NCI-H226 (cell line): Measurements from ENCODE around the gene C14orf119.
A peak's percentile ranks its signal among the peaks of the same experiment; 100 is the strongest.

Experiments
- DNase-seq: peaks from one replicate; pipeline ENCODE4 v3.0.0-alpha.2; 2015

Gene C14orf119

GRCh38 chr14:23062002-23062401 lies 33.3 kb upstream of the C14orf119 start:
- peak; percentile 97 for DNase-seq

DNA sequence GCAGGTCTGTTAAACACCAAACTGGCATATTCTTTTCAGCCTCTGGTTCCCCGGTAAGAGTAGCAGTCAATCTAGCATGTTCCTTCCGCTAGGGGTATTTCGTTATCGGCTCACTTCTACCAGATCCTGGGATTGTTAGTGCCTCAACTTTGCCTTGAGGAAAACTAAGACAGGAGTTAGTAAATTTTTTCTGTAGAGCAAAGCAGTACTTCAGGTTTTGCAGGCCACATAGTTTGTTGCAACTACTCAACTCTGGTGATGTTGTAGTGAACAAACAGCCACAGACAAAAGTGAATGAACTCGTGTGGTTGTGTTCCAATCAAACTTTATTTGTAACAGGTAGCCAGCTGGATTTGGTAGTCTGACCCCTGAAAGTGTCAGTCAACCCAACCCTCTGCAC lies 31.7 kb upstream of the C14orf119 start:
- no peak for DNase-seq

DNA sequence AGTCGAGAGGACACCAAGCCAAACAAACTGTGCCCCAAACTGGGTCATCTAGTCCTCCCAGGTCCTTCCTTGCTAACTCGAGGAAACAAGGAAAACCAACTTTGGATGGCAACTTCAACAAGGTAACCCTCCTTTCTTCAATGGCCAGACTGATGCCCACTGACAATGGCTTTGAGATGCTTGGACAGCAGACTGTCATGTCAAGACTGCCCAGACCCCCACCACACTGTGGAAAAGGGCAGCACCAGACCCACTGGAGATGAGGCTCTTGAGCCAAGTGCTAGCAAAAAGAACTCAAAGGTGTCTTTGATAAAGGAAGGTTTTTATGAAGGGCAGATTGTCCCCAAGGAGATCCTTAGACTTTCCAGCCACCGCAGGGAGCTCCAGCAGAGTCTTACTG lies 28.9 kb upstream of the C14orf119 start:
- DNase-seq = no peak

GRCh38 chr14:23066855-23067744 lies 28.2 kb upstream of the C14orf119 start:
- DNase-seq = no peak

- DNase-seq = no peak
These were observed 27.2 kb upstream of the C14orf119 start for GRCh38 chr14:23067847-23068788.

- DNase-seq = peak; percentile 69
These were observed 26.4 kb upstream of the C14orf119 start for GRCh38 chr14:23068789-23069412.

DNA sequence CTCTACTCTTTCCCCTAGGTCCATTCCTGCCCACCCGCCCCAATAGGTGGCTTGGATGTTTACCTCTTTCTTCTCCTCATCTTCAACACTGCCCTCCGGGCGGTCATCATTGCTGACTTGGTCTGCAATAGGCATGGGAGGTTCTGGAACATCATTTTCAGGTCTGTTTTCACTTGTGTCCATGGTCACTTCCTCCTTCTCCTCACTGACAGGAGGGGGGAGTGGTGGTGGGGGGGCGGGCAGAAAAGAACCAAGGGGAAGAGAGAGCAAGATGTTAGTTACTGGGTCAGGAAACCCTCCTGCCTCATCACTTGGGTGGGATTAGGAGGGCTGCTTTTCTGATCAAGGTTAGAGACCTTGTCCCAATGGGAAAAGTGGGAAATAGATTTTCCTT lies 25.9 kb upstream of the C14orf119 start:
- no peak for DNase-seq

DNA sequence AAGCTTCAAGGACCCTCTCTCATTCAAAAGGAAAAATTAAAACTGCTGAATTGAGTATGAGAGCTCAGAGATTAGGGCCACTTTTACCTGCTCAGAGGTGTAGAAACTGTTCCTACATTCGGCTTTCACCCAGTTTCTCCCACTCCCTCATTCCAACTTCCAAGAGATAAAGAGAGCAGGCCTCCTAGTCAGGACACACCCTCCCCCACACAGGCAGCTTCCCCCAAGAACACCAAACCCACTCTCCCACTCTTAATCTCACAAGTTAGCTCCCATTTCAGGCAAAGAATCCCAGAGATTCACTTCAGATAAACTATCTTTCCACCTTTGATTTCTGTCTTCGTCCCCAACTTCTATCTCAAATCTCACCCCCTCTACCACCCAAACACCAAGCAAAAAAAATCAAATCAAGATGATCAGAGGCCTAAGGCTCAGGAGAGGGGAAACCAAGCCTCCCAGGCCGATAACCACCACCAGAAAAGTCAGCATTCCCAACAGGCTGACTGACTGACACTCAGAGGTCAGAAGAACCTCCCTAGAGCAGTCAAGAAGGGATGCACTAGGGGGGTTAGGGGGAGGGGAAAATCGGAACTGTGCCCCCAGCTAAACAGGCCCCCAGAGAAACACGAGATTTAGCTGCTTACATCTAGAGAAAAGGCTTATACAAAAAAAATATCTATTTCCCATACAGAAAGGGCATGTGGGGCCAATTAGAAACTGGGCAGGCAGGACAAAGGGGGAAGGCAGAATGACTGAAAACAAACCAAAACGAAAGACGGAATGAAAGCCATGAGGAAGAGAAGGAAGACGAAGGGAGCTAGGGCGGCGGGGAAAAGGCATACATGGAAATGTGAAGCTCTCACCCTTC lies 24.8 kb upstream of the C14orf119 start:
- DNase-seq = no peak

- peak; percentile 89 for DNase-seq
These were observed 23.9 kb upstream of the C14orf119 start for GRCh38 chr14:23071244-23071920.

- peak; percentile 29 for DNase-seq
These were observed 23.3 kb upstream of the C14orf119 start for GRCh38 chr14:23071921-23072539.

DNA sequence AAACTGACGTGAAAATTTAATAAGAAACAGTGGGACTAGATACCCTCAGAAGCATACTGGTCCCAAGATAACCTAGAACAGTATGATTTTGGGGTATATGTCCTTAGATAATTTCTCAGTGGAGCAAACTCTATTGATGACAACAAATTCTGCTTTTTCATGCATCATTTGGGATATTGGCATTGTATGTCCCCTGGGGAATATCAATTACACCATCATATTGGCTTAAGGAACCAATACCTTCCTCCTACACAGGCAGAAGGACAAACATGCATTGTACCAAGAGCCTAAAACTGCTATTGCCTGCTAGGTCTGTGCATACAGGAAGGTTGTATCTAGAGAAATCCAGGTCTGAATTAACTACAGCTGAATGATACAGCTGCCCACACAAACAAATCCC lies 20.4 kb upstream of the C14orf119 start:
- no peak for DNase-seq

GRCh38 chr14:23076785-23077408 lies 18.4 kb upstream of the C14orf119 start:
- DNase-seq = peak; percentile 27

- no peak for DNase-seq
These were observed 17.3 kb upstream of the C14orf119 start for GRCh38 chr14:23077962-23078361.

GRCh38 chr14:23078692-23079116 lies 16.6 kb upstream of the C14orf119 start:
- peak; percentile 93 for DNase-seq

- no peak for DNase-seq
These were observed 15.6 kb upstream of the C14orf119 start for GRCh38 chr14:23079716-23080115.

- DNase-seq = no peak
These were observed 14.8 kb upstream of the C14orf119 start for GRCh38 chr14:23080474-23080873.

- no peak for DNase-seq
These were observed 9.8 kb upstream of the C14orf119 start for GRCh38 chr14:23085458-23085857.

DNA sequence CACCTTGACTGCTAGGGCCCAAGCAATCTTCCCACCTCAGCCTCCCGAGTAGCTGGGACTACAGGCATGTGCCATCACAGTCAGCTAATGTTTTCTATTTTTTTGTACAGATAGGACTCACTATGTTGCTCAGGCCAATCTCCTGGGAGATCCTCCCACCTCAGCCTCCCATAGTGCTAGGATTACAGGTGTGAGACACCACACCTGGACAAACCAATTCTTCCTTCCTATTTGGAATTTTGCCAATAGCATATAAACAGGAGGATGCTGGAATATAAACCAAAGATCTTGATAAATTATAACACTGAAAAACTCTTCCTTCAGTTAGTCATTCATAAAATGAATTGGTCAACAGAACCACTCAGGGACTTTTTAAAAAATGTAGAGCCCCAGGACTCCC lies 8.7 kb upstream of the C14orf119 start:
- DNase-seq = no peak

DNA sequence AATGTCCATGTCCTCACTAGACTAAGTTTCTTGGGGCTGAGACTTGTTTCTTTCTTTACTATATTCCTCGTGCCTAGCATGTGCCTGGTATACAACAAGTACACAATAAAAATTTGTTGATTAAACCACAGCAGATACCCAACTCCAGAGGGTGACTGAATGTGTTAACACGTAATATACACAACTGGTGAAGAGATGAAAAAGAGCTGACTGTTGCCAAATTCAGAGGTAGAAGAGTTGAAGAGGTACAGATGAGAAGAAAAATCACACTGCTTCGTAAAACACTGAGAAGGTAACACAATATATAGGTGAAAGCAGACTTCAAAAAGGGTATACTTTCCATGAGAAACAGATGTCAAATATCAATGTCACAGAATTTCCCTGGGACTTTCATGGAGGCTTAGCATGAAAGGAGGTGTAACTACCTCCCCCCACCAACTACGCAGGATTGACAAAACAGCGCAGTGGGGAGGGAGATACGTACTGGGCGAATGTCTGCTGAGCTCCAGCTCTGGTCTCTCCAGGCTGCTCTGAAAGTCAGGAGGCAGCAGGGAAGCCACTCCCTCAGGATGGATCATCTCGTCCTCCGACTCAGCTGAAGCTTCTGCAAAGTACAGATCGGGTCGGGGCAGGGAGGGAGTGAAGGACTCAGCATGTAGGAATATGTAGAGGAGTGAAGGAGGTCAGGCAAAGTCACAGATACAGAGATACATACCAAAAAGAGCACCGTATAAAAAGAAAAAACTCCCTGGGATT lies 5.6 kb upstream of the C14orf119 start:
- DNase-seq = no peak

- no peak for DNase-seq
These were observed 5.1 kb upstream of the C14orf119 start for GRCh38 chr14:23090254-23090636.
